HepG2 (cell line): ENCODE results near the gene UGT1A4. TPM values are rescaled to one million over a fixed set of nuclear protein-coding genes. Genes with fewer than 3 reads are reported as not detected.

Experiments
- ATF1 ChIP-seq: IDR thresholded peaks from 2 replicates; pipeline ENCODE4 v1.6.1; 2016; ENCODE audit warnings: mild to moderate bottlenecking, control low read depth
- CREB1 ChIP-seq, 2 experiments: fragments of 450-650 bp in 1 of 2; IDR thresholded peaks; 2 replicates each; pipeline ENCODE4 v1.6.1; 2016 to 2017; ENCODE audit warnings: control low read depth in 1 of 2, mild to moderate bottlenecking in 1 of 2, missing compliant biosample characterization in 1 of 2, missing genetic modification characterization in 1 of 2
- GABPB1 ChIP-seq: IDR thresholded peaks from 2 replicates; pipeline ENCODE4 v1.6.1; 2016; ENCODE audit warnings: mild to moderate bottlenecking, missing genetic modification reagents, moderate library complexity, missing compliant biosample characterization
- GATAD1 ChIP-seq: IDR thresholded peaks from 2 replicates; pipeline ENCODE4 v1.6.1; 2016; ENCODE audit warnings: missing genetic modification reagents, missing compliant biosample characterization
- HNRNPUL1 ChIP-seq: fragments of 200-400 bp; formaldehyde crosslinking; IDR thresholded peaks from 2 replicates; pipeline ENCODE4 v1.6.1; 2017; ENCODE audit warnings: low read depth, mild to moderate bottlenecking, low read length, moderate library complexity
- ISL2 ChIP-seq: sonication (generic); formaldehyde crosslinking; IDR thresholded peaks from 2 replicates; pipeline ENCODE4 v1.5.0; 2020; ENCODE audit warnings: missing genetic modification reagents
- NRL ChIP-seq: sonication (generic); formaldehyde crosslinking; IDR thresholded peaks from 2 replicates; pipeline ENCODE4 v1.5.0; 2020; ENCODE audit warnings: missing genetic modification reagents, mild to moderate bottlenecking, moderate library complexity, borderline replicate concordance
- PAWR ChIP-seq: sonication (generic); formaldehyde crosslinking; IDR thresholded peaks from 2 replicates; pipeline ENCODE4 v1.4.0; 2020; ENCODE audit warnings: missing genetic modification reagents, mild to moderate bottlenecking, borderline replicate concordance
- PCBP1 ChIP-seq: fragments of 200-400 bp; formaldehyde crosslinking; IDR thresholded peaks from 2 replicates; pipeline ENCODE4 v1.6.1; 2017; ENCODE audit warnings: mild to moderate bottlenecking, low read depth, low read length, borderline replicate concordance
- RELA ChIP-seq: sonication (generic); formaldehyde crosslinking; IDR thresholded peaks from 2 replicates; pipeline ENCODE4 v1.4.0; 2020; ENCODE audit warnings: missing genetic modification reagents
- SALL2 ChIP-seq: sonication (generic); formaldehyde crosslinking; IDR thresholded peaks from 2 replicates; pipeline ENCODE4 v1.8.1; 2023; ENCODE audit warnings: mild to moderate bottlenecking, missing genetic modification reagents, inconsistent platforms
- SP4 ChIP-seq: sonication (generic); formaldehyde crosslinking; IDR thresholded peaks from 2 replicates; pipeline ENCODE4 v1.8.1; 2023; ENCODE audit warnings: mild to moderate bottlenecking, missing genetic modification reagents
- TCF7 ChIP-seq: sonication (generic); IDR thresholded peaks from 2 replicates; pipeline ENCODE4 v1.6.1; 2016; ENCODE audit warnings: antibody characterized with exemption, low read depth
- ZBTB3 ChIP-seq: sonication (generic); formaldehyde crosslinking; IDR thresholded peaks from 2 replicates; pipeline ENCODE4 v1.4.0; 2020; ENCODE audit warnings: low read depth, mild to moderate bottlenecking, moderate library complexity, missing genetic modification reagents, borderline replicate concordance
- ZNF20 ChIP-seq: sonication (generic); formaldehyde crosslinking; IDR thresholded peaks from 2 replicates; pipeline ENCODE4 v1.4.0; 2020; ENCODE audit warnings: mild to moderate bottlenecking, moderate library complexity, missing genetic modification reagents
- ZNF792 ChIP-seq: IDR thresholded peaks from 2 replicates; pipeline ENCODE4 v1.6.1; 2016
- ZNF816 ChIP-seq: sonication (generic); formaldehyde crosslinking; IDR thresholded peaks from 2 replicates; pipeline ENCODE4 v1.8.0; 2022; ENCODE audit warnings: missing genetic modification reagents, mild to moderate bottlenecking, borderline replicate concordance
- polyA plus RNA-seq, 8 experiments: library from polyadenylated mRNA; depleted of rRNA in 3 of 8; stranded (reverse) in 7 of 8; unstranded in 1 of 8; fragments of >200 nt; fragmentation: Illumina TruSeq in 4 of 8; extraction: Trizol in 4 of 8; gene quantifications; 2 replicates each; pipeline versions ENCODE4 v1.2.1 to v1.2.3, GENCODE V29; 2011 to 2016; ENCODE audit warnings: low read depth in 4 of 8, missing spikeins in 1 of 8, mixed read lengths in 1 of 8; ENCODE audit not compliant: insufficient read depth in 1 of 8
- total RNA-seq, 5 experiments: library from RNA; depleted of rRNA; stranded (reverse); fragments of >200 nt; fragmentation: Illumina TruSeq; extraction: Trizol; gene quantifications; 2 replicates each; pipeline ENCODE4 v1.2.3, GENCODE V29; 2016; ENCODE audit warnings: low read depth in 1 of 5
- TF ChIP-seq, protein P1 (sequence below): sonication (generic); formaldehyde crosslinking; IDR thresholded peaks from 2 replicates; pipeline ENCODE4 v1.8.0; 2022; ENCODE audit warnings: mild to moderate bottlenecking, missing genetic modification reagents, moderate library complexity
- TF ChIP-seq, protein P2 (sequence below): sonication (generic); formaldehyde crosslinking; IDR thresholded peaks from 2 replicates; pipeline ENCODE4 v1.8.0; 2022; ENCODE audit warnings: mild to moderate bottlenecking, missing genetic modification reagents, moderate library complexity
- TF ChIP-seq, protein P3 (sequence below): IDR thresholded peaks from 2 replicates; pipeline ENCODE4 v1.6.1; 2016
- TF ChIP-seq, protein P4 (sequence below): sonication (generic); formaldehyde crosslinking; IDR thresholded peaks from 2 replicates; pipeline ENCODE4 v1.4.0; 2020; ENCODE audit warnings: mild to moderate bottlenecking, missing genetic modification reagents
- TF ChIP-seq, protein P5 (sequence below): sonication (generic); formaldehyde crosslinking; IDR thresholded peaks from 2 replicates; pipeline ENCODE4 v1.9.0; 2022; ENCODE audit warnings: low read depth, missing genetic modification reagents

Gene UGT1A4
- total and polyA plus RNA-seq, 2 of the 13 experiments (the other 11 are each of a cell fraction or from before 2014, with no cell fraction given): not detected

DNA sequence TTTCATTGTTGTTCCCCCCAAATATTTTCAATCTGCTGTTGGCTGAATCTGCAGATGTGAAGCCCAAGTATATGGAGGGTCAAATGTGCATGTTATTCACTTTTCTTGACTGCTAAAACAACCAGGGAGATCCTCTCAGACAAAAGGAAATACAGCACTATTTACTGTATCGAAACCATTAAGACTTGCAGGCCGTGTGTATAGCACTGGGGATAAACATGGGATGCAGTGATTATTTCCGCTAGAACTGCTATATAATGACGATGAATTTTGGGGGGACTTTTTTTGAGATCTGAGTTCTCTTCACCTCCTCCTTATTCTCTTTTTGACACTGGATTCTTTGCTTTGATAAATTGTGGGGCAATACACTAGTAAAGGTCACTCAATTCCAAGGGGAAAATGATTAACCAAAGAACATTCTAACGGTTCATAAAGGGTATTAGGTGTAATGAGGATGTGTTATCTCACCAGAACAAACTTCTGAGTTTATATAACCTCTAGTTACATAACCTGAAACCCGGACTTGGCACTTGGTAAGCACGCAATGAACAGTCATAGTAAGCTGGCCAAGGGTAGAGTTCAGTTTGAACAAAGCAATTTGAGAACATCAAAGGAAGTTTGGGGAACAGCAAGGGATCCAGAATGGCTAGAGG lies 38.0 kb downstream of the UGT1A4 start (continued):
- TF ChIP-seq, protein P1, sequence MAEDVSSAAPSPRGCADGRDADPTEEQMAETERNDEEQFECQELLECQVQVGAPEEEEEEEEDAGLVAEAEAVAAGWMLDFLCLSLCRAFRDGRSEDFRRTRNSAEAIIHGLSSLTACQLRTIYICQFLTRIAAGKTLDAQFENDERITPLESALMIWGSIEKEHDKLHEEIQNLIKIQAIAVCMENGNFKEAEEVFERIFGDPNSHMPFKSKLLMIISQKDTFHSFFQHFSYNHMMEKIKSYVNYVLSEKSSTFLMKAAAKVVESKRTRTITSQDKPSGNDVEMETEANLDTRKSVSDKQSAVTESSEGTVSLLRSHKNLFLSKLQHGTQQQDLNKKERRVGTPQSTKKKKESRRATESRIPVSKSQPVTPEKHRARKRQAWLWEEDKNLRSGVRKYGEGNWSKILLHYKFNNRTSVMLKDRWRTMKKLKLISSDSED (CRISPR knock-in tag): no peak
- TF ChIP-seq PCBP1 (no peak), SP4 (CRISPR knock-in tag) (peak; percentile 52; the same call in 1 of the 2 replicates), PAWR (CRISPR knock-in tag) (no peak), ISL2 (CRISPR knock-in tag) (peak; percentile 93), ZNF816 (CRISPR knock-in tag) (peak; percentile 91; the same call in 1 of the 2 replicates), GABPB1 (CRISPR knock-in tag) (0 out of 2 replicates have a peak, but pooled peaks have one; percentile 19), HNRNPUL1 (peak; percentile 78; the same call in 1 of the 2 replicates), ZBTB3 (CRISPR knock-in tag) (no peak), CREB1 (IDR thresholded peaks at IDR 0.05) (peak; percentile 67), CREB1 (CRISPR knock-in tag; IDR thresholded peaks at IDR 0.05) (peak; percentile 87), ZNF792 (CRISPR knock-in tag) (peak; percentile 66; the same call in 1 of the 2 replicates), NRL (no peak), ATF1 (CRISPR knock-in tag) (peak; percentile 80), ZNF20 (0 out of 2 replicates have a peak, but pooled peaks have one; percentile 47), SALL2 (CRISPR knock-in tag) (0 out of 2 replicates have a peak, but pooled peaks have one; percentile 56), GATAD1 (peak; percentile 55), RELA (CRISPR knock-in tag) (no peak), TCF7 (peak; percentile 100)
- TF ChIP-seq, protein P2, sequence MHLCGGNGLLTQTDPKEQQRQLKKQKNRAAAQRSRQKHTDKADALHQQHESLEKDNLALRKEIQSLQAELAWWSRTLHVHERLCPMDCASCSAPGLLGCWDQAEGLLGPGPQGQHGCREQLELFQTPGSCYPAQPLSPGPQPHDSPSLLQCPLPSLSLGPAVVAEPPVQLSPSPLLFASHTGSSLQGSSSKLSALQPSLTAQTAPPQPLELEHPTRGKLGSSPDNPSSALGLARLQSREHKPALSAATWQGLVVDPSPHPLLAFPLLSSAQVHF: peak; percentile 89
- TF ChIP-seq, protein P3, sequence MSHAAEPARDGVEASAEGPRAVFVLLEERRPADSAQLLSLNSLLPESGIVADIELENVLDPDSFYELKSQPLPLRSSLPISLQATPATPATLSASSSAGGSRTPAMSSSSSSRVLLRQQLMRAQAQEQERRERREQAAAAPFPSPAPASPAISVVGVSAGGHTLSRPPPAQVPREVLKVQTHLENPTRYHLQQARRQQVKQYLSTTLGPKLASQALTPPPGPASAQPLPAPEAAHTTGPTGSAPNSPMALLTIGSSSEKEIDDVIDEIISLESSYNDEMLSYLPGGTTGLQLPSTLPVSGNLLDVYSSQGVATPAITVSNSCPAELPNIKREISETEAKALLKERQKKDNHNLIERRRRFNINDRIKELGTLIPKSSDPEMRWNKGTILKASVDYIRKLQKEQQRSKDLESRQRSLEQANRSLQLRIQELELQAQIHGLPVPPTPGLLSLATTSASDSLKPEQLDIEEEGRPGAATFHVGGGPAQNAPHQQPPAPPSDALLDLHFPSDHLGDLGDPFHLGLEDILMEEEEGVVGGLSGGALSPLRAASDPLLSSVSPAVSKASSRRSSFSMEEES: peak; percentile 73
- TF ChIP-seq, protein P4, sequence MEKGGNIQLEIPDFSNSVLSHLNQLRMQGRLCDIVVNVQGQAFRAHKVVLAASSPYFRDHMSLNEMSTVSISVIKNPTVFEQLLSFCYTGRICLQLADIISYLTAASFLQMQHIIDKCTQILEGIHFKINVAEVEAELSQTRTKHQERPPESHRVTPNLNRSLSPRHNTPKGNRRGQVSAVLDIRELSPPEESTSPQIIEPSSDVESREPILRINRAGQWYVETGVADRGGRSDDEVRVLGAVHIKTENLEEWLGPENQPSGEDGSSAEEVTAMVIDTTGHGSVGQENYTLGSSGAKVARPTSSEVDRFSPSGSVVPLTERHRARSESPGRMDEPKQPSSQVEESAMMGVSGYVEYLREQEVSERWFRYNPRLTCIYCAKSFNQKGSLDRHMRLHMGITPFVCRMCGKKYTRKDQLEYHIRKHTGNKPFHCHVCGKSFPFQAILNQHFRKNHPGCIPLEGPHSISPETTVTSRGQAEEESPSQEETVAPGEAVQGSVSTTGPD (CRISPR knock-in tag): peak; percentile 94
- TF ChIP-seq, protein P5, sequence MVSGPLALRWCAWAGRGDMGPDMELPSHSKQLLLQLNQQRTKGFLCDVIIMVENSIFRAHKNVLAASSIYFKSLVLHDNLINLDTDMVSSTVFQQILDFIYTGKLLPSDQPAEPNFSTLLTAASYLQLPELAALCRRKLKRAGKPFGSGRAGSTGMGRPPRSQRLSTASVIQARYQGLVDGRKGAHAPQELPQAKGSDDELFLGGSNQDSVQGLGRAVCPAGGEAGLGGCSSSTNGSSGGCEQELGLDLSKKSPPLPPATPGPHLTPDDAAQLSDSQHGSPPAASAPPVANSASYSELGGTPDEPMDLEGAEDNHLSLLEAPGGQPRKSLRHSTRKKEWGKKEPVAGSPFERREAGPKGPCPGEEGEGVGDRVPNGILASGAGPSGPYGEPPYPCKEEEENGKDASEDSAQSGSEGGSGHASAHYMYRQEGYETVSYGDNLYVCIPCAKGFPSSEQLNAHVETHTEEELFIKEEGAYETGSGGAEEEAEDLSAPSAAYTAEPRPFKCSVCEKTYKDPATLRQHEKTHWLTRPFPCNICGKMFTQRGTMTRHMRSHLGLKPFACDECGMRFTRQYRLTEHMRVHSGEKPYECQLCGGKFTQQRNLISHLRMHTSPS (CRISPR knock-in tag): peak; percentile 45; the same call in 1 of the 2 replicates
